Tongue (tissue), 3 donors: ENCODE results near the gene NLRP6. TPM values are rescaled to one million over a fixed set of nuclear protein-coding genes. Genes with fewer than 3 reads are reported as not detected.
"Not testable (repeated sequence)": the region's sequence is repeated elsewhere in the genome, so short reads cannot be mapped to it uniquely, and the experiment has no call there.

Experiments
- DNase-seq: peaks from one replicate; pipeline ENCODE4 v3.0.0-alpha.2; 2015
- small RNA-seq: library from RNA; depleted of rRNA; stranded (forward); fragments of <200 nt; gene quantifications from one replicate; pipeline ENCODE3, GENCODE V24; 2014; ENCODE audit warnings: low replicate concordance
- total RNA-seq: library from RNA; depleted of rRNA; stranded (reverse); fragments of >200 nt; gene quantifications from one replicate; pipeline ENCODE4 v1.2.3, GENCODE V29; 2014

Gene NLRP6
- total RNA-seq, 1 donor from 2014 or later: not detected

DNA sequence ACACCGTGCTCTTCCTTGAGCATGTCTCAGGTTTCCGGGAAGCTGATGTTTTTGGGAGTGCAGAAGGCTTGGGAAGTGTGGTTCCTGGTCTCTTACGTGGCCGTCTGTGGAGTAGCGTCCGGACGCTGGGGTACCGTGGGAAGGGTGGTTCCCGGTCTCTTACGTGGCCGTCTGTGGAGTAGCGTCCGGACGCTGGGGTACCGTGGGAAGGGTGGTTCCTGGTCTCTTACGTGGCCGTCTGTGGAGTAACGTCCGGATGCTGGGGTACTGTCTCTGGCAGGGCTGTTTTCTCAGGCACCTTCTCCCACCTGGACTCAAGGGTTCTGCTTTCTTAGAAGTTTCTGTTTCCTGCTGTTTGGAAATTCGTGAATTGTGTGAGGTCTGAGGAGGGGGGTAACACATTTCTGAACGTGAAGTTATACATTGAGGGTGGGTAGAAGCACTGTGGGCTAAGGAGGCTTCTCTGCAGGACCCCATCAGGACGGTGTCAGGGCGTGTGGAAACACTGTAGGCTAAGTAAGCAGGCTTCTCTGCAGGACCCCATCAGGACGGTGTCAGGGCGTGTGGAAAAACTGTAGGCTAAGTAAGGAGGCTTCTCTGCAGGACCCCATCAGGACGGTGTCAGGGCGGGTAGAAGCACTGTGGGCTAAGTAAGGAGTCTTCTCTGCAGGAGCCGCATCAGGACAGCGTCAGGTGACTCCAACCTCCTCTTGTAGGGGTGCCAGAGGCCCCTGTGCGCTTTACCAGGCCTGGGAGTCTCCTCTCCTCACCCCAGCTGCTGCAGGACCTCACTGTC is 47.8 kb downstream of the NLRP6 start:
- no peak for DNase-seq

DNA sequence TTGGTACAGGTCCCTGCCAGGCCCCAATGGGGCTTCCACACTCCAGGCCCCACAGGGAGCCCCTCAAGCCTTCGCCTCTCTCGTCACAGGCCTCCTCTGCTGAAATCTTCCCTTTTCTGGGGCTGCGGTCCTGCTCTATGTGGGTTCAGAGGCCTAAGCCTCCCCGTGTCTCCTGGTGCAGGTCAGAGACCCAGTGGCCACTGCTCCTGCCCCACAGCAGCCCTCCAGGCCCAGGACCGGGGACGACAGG is 48.3 kb downstream of the NLRP6 start:
- no peak for DNase-seq

- DNase-seq: peak; percentile 70
Observed at GRCh38 chr11:326842-327580, 48.8 kb downstream of the NLRP6 start.

DNA sequence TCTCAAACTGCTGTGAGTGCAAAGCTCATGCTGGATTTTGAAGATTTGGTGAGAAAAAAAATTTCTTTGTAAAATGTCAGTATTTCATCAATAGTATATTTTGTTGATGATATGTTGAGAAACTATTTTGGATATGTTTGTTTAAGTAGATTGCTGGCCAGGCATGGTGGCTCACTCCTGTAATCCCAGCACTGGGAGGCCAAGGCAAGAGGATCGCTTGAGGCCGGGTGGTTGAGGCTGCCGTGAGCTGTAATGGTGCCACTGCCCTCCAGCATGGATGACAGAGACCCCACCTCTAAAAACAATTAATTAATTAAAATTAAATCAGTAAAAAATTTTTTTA is 49.3 kb downstream of the NLRP6 start:
- DNase-seq: no peak

- no peak for DNase-seq
Observed at GRCh38 chr11:328012-328411, 49.8 kb downstream of the NLRP6 start.

DNA sequence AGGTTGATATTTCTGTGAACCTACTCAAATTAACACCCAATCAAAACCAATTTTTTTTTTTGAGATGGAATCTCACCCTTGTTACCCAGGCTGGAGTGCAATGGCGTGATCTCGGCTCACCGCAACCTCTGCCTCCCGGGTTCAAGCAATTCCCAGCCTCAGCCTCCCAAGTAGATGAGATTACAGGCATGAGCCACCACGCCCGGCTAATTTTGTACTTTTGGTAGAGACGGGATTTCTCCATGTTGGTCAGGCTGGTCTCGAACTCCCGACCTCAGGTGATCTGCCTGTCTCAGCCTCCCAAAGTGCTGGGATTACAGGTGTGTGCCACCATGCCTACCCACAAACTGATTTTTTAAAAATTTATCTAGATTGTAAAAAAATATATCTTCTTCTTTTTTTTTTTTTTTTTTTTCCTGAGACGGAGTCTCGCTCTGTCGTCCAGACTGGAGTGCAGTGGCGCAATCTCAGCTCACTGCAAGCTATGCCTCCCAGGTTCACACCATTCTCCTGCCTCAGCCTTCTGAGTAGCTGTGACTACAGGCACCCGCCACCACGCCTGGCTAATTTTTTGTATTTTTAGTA is 50.4 kb downstream of the NLRP6 start:
- not testable (repeated sequence) for DNase-seq

DNA sequence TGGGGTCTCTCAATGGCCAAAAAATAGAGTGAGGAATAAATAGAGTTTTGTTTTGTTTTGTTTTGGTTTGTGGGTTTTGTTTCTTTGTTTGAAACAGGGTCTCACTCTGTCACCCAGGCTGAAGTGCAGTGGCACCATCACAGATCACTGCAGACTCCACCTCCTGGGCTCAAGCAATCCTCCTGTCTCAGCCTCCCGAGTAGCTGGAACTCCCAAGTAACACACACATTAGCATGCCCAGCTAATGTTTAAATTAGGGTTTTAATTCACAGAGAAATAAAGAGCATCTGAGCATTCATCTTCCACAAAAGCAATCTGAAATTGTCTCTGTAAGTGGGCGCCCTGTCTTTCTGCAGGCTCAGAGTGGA is 51.7 kb downstream of the NLRP6 start:
- DNase-seq: no peak

- DNase-seq: no peak
Observed at GRCh38 chr11:330307-330693, 52.1 kb downstream of the NLRP6 start.

DNA sequence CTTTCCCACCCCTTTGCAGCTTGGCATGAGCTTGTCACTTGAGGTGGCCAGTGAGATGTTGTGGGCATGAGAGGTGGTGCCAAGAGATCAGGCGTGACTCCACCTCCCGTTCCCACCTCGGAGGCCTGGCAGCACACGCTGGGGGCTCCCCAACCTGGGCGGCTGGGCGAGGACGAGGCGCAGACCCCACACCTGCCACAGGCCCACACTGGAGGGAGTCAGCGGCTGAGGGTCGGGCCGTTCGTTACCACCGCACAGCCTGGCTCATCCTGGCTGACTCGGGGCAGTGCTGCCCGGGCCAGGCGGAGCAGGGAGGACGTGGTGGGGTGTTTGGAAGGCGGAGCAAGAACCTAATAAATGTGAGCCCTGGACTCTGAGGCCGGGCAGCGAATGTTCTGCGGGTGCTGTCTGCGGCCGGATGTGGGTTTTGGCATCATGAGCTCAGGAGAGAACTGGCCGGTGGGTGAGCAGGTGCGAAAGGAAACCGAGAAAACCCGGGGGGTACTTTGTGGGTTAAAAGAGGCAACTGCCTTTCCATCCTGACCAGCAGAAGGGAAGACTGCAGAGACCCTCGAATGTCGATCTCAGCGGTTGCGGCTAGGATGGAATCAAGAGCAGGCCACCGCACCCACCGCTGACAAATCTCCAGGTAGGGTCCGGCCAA is 52.6 kb downstream of the NLRP6 start:
- no peak for DNase-seq

GRCh38 chr11:331358-332060 is 53.3 kb downstream of the NLRP6 start:
- no peak for DNase-seq

- no peak for DNase-seq
Observed at GRCh38 chr11:332651-333480, 54.7 kb downstream of the NLRP6 start.

GRCh38 chr11:333616-334263 is 55.5 kb downstream of the NLRP6 start:
- DNase-seq: not testable (repeated sequence)

GRCh38 chr11:334264-334994 is 56.2 kb downstream of the NLRP6 start:
- DNase-seq: peak; percentile 86

Small RNA genes within 50 kb of the gene (small RNA-seq; reads per million reads assigned to genes)
- not detected for gene AC136475.6

Other genes with a start within 250 kb of the NLRP6 start
- not detected for gene SCGB1C1, start 85.3 kb upstream of the NLRP6 start, total RNA-seq
- 14.7 TPM for gene BET1L, start 71.0 kb upstream of the NLRP6 start, total RNA-seq
- gene RIC8A, start 70.7 kb upstream of the NLRP6 start, total RNA-seq: 76.2 TPM
- 14.0 TPM for gene SIRT3, start 42.1 kb upstream of the NLRP6 start, total RNA-seq
- 95.1 TPM for gene PSMD13, start 41.4 kb upstream of the NLRP6 start, total RNA-seq
- 14.0 TPM for gene PGGHG, start 10.7 kb downstream of the NLRP6 start, total RNA-seq
- not detected for gene IFITM5, start 21.1 kb downstream of the NLRP6 start, total RNA-seq
- gene IFITM2, start 29.4 kb downstream of the NLRP6 start, total RNA-seq: 9.7 TPM
- 4.2 TPM for gene IFITM1, start 35.6 kb downstream of the NLRP6 start, total RNA-seq
- 34.9 TPM for gene IFITM3, start 42.5 kb downstream of the NLRP6 start, total RNA-seq
- 22.9 TPM for gene B4GALNT4, start 91.1 kb downstream of the NLRP6 start, total RNA-seq
- gene PKP3, start 115.8 kb downstream of the NLRP6 start, total RNA-seq: 39.2 TPM
- 10.7 TPM for gene SIGIRR, start 136.6 kb downstream of the NLRP6 start, total RNA-seq
- 2.1 TPM for gene ANO9, start 163.6 kb downstream of the NLRP6 start, total RNA-seq
- gene PTDSS2, start 171.9 kb downstream of the NLRP6 start, total RNA-seq: 20.1 TPM
- gene RNH1, start 228.8 kb downstream of the NLRP6 start, total RNA-seq: 155 TPM